GDM1 (cell line): ENCODE measurements around the gene BCORL1.

Experiments used
- DNase-seq: peaks from one replicate; lab custom pipeline; 2025; lab: John Stamatoyannopoulos, UW

Gene BCORL1

GRCh38 chrX:130058652-130059051 is 76.2 kb downstream of the BCORL1 start:
- DNase-seq, result no peak

GRCh38 chrX:130060122-130061069 is 78.0 kb downstream of the BCORL1 start:
- peak; percentile 51 for DNase-seq

- DNase-seq, result no peak
These were observed 84.7 kb downstream of the BCORL1 start for GRCh38 chrX:130066975-130067615.

GRCh38 chrX:130071611-130072344 is 89.3 kb downstream of the BCORL1 start:
- no peak for DNase-seq

- DNase-seq, result no peak
These were observed 89.9 kb downstream of the BCORL1 start for GRCh38 chrX:130072345-130072740.

- DNase-seq, result no peak
These were observed 93.3 kb downstream of the BCORL1 start for GRCh38 chrX:130075777-130076176.

GRCh38 chrX:130079824-130080406 is 97.5 kb downstream of the BCORL1 start:
- DNase-seq, result peak; percentile 24

- no peak for DNase-seq
These were observed 98.4 kb downstream of the BCORL1 start for GRCh38 chrX:130080791-130081367.

GRCh38 chrX:130081421-130082045 is 99.1 kb downstream of the BCORL1 start:
- no peak for DNase-seq

GRCh38 chrX:130082244-130083106 is 100.0 kb downstream of the BCORL1 start:
- peak; percentile 90 for DNase-seq

- no peak for DNase-seq
These were observed 100.7 kb downstream of the BCORL1 start for GRCh38 chrX:130083107-130083490.

- peak; percentile 42 for DNase-seq
These were observed 101.4 kb downstream of the BCORL1 start for GRCh38 chrX:130083656-130084382.

GRCh38 chrX:130084631-130085237 is 102.3 kb downstream of the BCORL1 start:
- DNase-seq, result peak; percentile 12

GRCh38 chrX:130085551-130086446 is 103.4 kb downstream of the BCORL1 start:
- DNase-seq, result peak; percentile 13

GRCh38 chrX:130086447-130087206 is 104.2 kb downstream of the BCORL1 start:
- DNase-seq, result peak; percentile 91

GRCh38 chrX:130090364-130090763 is 107.9 kb downstream of the BCORL1 start:
- no peak for DNase-seq

- DNase-seq, result peak; percentile 96
These were observed 109.6 kb downstream of the BCORL1 start for GRCh38 chrX:130091980-130092522.
